HG03060 (cell line): ENCODE measurements around the gene TNNT3.
"Not testable (repeated sequence)": the region's sequence is repeated elsewhere in the genome, so short reads cannot be mapped to it uniquely, and the experiment has no call there.

Experiments used
- ATAC-seq: cut with Tn5 transposase; IDR thresholded peaks from one replicate; pipeline ENCODE4 v1.9.1; 2021; ENCODE audit warnings: low read depth, moderate number of reproducible peaks; ENCODE audit not compliant: unreplicated experiment

TNNT3 gene

GRCh38 chr11:1919391-1920127 lies at the start of gene TNNT3:
Gene TNNT3 (plus strand): TSS chr11:1919703. CDS start chr11:1922875, 3,172 bp downstream.
- no peak for ATAC-seq

GRCh38 chr11:1870326-1870696 lies 49.2 kb upstream of the TNNT3 start:
- ATAC-seq: no peak

- ATAC-seq: no peak
Measured at GRCh38 chr11:1870721-1871466, 48.6 kb upstream of the TNNT3 start.

GRCh38 chr11:1871531-1871930 lies 48.0 kb upstream of the TNNT3 start:
- no peak for ATAC-seq

GRCh38 chr11:1872267-1872985 lies 47.1 kb upstream of the TNNT3 start:
- no peak for ATAC-seq

- no peak for ATAC-seq
Measured at GRCh38 chr11:1873048-1873812, 46.3 kb upstream of the TNNT3 start.

- not testable (repeated sequence) for ATAC-seq
Measured at GRCh38 chr11:1873813-1874150, 45.7 kb upstream of the TNNT3 start.

- ATAC-seq: not testable (repeated sequence)
Measured at GRCh38 chr11:1874441-1875092, 44.9 kb upstream of the TNNT3 start.

GRCh38 chr11:1875093-1875850 lies 44.2 kb upstream of the TNNT3 start:
- no peak for ATAC-seq

GRCh38 chr11:1875851-1876301 lies 43.6 kb upstream of the TNNT3 start:
- not testable (repeated sequence) for ATAC-seq

- ATAC-seq: no peak
Measured at GRCh38 chr11:1876361-1877063, 43.0 kb upstream of the TNNT3 start.

- ATAC-seq: no peak
Measured at GRCh38 chr11:1877211-1878136, 42.0 kb upstream of the TNNT3 start.

- ATAC-seq: no peak
Measured at GRCh38 chr11:1878137-1879031, 41.1 kb upstream of the TNNT3 start.

- ATAC-seq: no peak
Measured at GRCh38 chr11:1879342-1879940, 40.1 kb upstream of the TNNT3 start.

GRCh38 chr11:1879941-1880720 lies 39.4 kb upstream of the TNNT3 start:
- no peak for ATAC-seq
